DOHH2 (cell line): ENCODE measurements around the gene SVIL.

Experiments used
- CTCF ChIP-seq: fragments of 200-600 bp; sonication (generic); IDR thresholded peaks from one replicate; pipeline ENCODE4 v1.5.1; 2014; ENCODE audit warnings: antibody characterized with exemption, mild to moderate bottlenecking, low read depth, low read length; ENCODE audit not compliant: poor library complexity, severe bottlenecking
- EZH2phosphoT487 ChIP-seq: fragments of 200-600 bp; sonication (generic); IDR thresholded peaks from 2 replicates; pipeline ENCODE4 v1.6.1; 2017; ENCODE audit warnings: borderline replicate concordance, mild to moderate bottlenecking, antibody characterized with exemption, low read length, moderate library complexity, mixed read lengths

DNA sequence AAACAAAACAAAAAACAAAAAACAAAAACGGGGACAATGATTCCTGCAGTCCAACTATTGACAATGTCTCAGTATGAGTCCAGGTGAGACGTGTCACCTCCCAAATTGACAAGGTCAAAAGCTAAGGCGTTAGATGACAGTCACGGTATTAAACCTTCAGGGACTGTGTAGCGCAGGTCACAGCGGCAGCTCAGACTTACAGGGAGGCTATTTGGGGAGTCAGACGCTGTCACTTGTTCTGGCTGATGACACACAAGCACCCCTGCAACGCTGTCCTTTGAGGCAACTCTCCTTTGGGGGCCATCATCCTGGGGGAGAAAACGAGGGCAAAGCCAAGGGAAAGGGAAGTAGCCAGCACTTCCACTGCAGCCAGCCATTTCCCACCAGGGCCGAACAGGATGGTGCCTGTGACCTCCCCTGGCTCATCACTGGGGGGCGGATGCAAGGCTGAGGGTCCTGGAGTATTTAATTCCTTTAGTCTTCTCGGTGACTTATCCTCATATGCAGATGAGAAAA, 55.3 kb downstream of the SVIL start:
- no peak for TF ChIP-seq CTCF
- no peak for TF ChIP-seq EZH2phosphoT487
